Tibial nerve (tissue), 3 donors: ENCODE data around the gene FBXL3.

ENCODE experiments used
- CTCF ChIP-seq, 5 experiments: fragments of 200-600 bp in 3 of 5; fragments of 450-650 bp in 2 of 5; sonication (generic) in 3 of 5; IDR thresholded peaks; one replicate each; pipeline ENCODE4 v1.5.1; 2016 to 2019; ENCODE audit warnings: antibody characterized with exemption in 5 of 5, mild to moderate bottlenecking in 3 of 5, moderate library complexity in 2 of 5
- POLR2A ChIP-seq, 2 donors: fragments of 450-650 bp; IDR thresholded peaks; one replicate each; pipeline ENCODE4 v1.6.1; 2017; ENCODE audit warnings: antibody characterized with exemption in 2 of 2, mild to moderate bottlenecking in 2 of 2, moderate library complexity in 2 of 2

GRCh38 chr13:76992548-76993001, 34.4 kb downstream of the FBXL3 start:
- TF ChIP-seq POLR2A (IDR thresholded peaks at IDR 0.05) = no peak
- no peak for TF ChIP-seq CTCF (IDR thresholded peaks at IDR 0.05)
